ENCODE data around the gene LMNB1. TPM values are rescaled to one million over a fixed set of nuclear protein-coding genes. Genes with fewer than 3 reads are reported as not detected.

Gene LMNB1
- total RNA-seq, 1 donor from 2014 or later = 82.9 TPM

- DNase-seq (ENCODE audit: low read depth, low spot score) = no peak
These were observed 106.8 kb downstream of the LMNB1 start for GRCh38 chr5:126883564-126884245.

- peak; percentile 68 for DNase-seq (ENCODE audit: low read depth, low spot score)
These were observed 107.4 kb downstream of the LMNB1 start for GRCh38 chr5:126884269-126884819.

Other genes starting within 250 kb of the LMNB1 start
- gene ALDH7A1, start 181.9 kb upstream of the LMNB1 start, total RNA-seq = 54.0 and 65.5 TPM in 2 replicates
- 50.2 and 59.9 TPM in 2 replicates for gene PHAX, start 176.2 kb upstream of the LMNB1 start, total RNA-seq

Measured in pulmonary artery endothelial cell (primary cell).